ENCODE data around the gene MAX.

- TF ChIP-seq CTCF (IDR thresholded peaks at IDR 0.05; ENCODE audit: control extremely low read depth in 1 of 3, insufficient read depth in 1 of 3, low read depth in 1 of 3, low read length in 3 of 3) (no peak), BRCA1 (IDR thresholded peaks at IDR 0.05; ENCODE audit: low read depth, low read length) (no peak), POLR2A (IDR thresholded peaks at IDR 0.05; ENCODE audit: control extremely low read depth in 1 of 2, low read depth in 2 of 2, low read length in 2 of 2) (no peak), ZNF274 (IDR thresholded peaks at IDR 0.05; ENCODE audit: borderline replicate concordance, extremely low read depth, low read length) (no peak), RNF2 (IDR thresholded peaks at IDR 0.05; ENCODE audit: borderline replicate concordance, low read depth, low read length, missing control alignments, poor library complexity, severe bottlenecking) (no peak), CHD2 (IDR thresholded peaks at IDR 0.05; ENCODE audit: low read length) (no peak)
These were observed 75.1 kb downstream of the MAX start for GRCh38 chr14:65027127-65027799.
